Activated naive CD8-positive, alpha-beta T cell (primary cell): ENCODE data around the gene PGAM2.
A peak's percentile ranks its signal among the peaks of the same experiment; 100 is the strongest.

Experiments
- H3K27ac Mint-ChIP-seq: one replicate; pipeline ENCODE4 v1.8.0; 2021; ENCODE audit warnings: mixed read lengths
- H3K27me3 Mint-ChIP-seq: one replicate; pipeline ENCODE4 v1.8.0; 2021; ENCODE audit warnings: mixed read lengths
- H3K36me3 Mint-ChIP-seq: one replicate; pipeline ENCODE4 v1.8.0; 2021; ENCODE audit warnings: mixed read lengths
- H3K4me1 Mint-ChIP-seq: one replicate; pipeline ENCODE4 v1.8.0; 2021; ENCODE audit warnings: low read depth, mixed read lengths
- H3K4me3 Mint-ChIP-seq: one replicate; pipeline ENCODE4 v1.8.0; 2021; ENCODE audit warnings: mild to moderate bottlenecking, mixed read lengths
- H3K9me3 Mint-ChIP-seq: one replicate; pipeline ENCODE4 v1.8.0; 2021; ENCODE audit warnings: low read depth, mixed read lengths

Gene PGAM2

DNA sequence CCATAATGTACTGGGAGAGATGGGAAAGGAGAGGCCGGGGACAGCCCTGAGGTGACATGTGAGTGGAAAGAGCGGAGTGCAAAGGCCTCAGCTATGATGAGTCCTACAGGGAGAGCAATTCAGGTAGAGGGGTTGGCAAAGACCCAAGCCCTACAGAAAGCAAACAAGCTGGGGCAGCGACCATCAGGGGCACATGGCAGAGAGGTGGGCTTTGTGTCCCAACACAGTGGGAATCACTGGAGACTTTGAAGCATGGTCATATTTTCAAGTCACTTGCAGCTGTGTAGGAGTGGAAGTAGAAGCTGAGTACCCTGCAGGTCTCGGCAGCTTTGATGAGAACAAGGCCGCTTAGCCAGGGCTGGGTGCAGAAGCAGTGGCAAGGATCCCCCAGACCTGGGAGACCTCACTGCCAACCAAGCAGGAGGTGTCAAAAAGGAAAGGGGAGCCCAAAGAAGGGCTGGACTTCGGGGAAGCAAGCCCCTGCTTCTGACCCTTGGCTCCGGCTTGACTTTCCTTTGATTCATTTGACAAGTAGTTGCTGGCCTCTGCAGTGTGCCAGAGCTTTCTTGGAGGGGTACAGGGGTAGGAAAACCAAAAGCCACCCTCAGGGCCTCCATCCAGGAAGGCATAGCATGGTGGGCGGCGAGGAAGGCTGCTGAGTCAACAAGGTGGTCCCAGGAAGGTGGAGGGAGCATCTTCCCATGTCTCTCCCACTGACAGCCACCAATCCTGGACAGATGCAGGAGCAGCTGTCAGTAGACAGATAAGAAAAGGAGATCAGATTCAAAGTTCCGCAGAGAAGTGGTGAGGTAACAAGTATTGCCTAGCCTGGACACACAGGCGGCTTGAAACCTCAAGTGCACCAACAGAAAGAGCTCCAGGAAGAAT lies 1.9 kb upstream of the PGAM2 start:
- Mint-ChIP-seq H3K9me3 (no peaks in the 10 kb centered on the region), H3K27ac (peak overlapping the region; percentile 46), H3K4me3 (no peak overlapping the region), H3K36me3 (no peaks in the 10 kb centered on the region), H3K27me3 (no peaks in the 10 kb centered on the region), H3K4me1 (peaks cover 26% of the 10 kb centered on the region)

DNA sequence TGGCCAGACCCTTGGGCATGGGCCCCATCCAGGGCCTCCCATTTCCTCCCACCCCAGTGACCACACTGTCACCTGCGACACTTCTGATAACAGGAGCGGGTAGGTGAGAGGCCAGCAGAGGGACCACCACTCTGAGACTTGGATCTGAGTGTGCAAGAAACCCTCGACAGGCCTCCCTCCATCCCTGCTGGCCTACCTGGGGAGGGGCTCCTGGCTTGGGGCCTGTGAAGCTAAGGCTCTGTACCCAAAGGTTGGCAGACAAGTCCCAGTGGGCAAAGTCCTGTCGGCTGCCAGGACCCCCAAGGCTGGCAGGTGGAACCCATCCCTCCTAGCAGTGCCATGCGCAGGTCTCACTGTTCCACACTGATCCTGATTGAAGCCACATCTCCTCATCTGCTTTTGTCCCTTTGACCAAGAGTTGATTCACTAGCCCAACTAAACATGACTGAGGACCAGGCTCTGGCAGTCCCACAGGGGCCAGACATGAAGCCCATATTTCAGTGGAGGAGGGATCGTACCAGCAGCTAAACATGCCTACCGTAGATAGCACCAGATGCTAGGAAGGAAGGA lies 1.2 kb upstream of the PGAM2 start:
- Mint-ChIP-seq H3K4me3 (no peak overlapping the region), H3K27ac (peak overlapping the region; percentile 46), H3K9me3 (no peaks in the 10 kb centered on the region), H3K27me3 (no peaks in the 10 kb centered on the region), H3K4me1 (peaks cover 20% of the 10 kb centered on the region), H3K36me3 (no peaks in the 10 kb centered on the region)

DNA sequence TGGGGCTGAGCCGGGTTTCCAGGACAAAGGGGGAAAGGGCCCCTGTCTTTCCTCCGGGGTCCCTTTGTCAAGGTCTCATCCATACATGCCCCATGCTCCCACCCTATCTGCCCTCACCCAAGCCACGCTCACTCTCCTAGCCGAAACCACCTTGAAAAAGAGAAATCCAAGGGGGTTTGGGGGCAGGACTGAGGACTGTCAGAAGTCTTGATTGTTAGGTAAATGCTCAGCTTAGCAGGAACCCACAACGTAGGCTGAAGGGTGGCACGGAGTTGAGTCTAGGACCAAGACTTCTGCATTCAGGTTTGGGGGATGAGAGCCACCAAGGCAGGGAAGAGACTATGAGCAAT lies 719 bp upstream of the PGAM2 start:
- no peak overlapping the region for H3K27ac Mint-ChIP-seq
- H3K4me1 Mint-ChIP-seq = peaks cover 18% of the 10 kb centered on the region
- no peaks in the 10 kb centered on the region for H3K27me3 Mint-ChIP-seq
- H3K4me3 Mint-ChIP-seq = no peak overlapping the region
- H3K36me3 Mint-ChIP-seq = no peaks in the 10 kb centered on the region
- H3K9me3 Mint-ChIP-seq = no peaks in the 10 kb centered on the region

DNA sequence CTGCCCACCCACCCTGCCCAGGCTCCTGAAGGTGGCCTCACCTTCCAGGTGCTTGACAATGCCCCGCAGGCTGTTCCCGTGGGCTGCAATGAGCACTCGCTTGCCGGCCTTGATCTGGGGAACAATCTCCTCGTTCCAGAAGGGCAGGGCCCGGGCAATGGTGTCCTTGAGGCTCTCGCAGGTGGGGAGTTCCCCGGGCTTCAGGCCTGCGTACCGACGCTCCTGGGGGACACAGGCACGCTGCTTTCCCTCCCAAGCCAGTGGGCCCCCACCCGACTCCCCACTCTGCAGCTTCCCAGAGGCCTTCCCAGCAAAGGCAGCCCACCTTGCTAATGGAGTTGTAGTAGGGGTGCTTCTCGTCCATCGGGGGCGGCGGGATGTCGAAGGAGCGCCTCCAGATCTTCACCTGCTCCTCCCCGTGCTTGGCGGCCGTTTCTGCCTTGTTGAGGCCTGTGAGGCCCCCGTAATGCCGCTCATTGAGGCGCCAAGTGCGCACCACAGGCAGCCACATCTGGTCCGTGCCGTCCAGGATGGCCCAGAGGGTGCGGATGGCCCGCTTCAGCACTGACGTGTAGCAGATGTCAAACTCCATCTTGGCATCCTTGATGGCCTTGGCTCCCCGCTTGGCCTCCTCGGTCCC lies 456 bp downstream of the PGAM2 start:
- Mint-ChIP-seq H3K4me1 (peaks cover 20% of the 10 kb centered on the region), H3K4me3 (no peak overlapping the region), H3K27me3 (no peaks in the 10 kb centered on the region), H3K9me3 (no peaks in the 10 kb centered on the region), H3K36me3 (no peaks in the 10 kb centered on the region), H3K27ac (no peak overlapping the region)

DNA sequence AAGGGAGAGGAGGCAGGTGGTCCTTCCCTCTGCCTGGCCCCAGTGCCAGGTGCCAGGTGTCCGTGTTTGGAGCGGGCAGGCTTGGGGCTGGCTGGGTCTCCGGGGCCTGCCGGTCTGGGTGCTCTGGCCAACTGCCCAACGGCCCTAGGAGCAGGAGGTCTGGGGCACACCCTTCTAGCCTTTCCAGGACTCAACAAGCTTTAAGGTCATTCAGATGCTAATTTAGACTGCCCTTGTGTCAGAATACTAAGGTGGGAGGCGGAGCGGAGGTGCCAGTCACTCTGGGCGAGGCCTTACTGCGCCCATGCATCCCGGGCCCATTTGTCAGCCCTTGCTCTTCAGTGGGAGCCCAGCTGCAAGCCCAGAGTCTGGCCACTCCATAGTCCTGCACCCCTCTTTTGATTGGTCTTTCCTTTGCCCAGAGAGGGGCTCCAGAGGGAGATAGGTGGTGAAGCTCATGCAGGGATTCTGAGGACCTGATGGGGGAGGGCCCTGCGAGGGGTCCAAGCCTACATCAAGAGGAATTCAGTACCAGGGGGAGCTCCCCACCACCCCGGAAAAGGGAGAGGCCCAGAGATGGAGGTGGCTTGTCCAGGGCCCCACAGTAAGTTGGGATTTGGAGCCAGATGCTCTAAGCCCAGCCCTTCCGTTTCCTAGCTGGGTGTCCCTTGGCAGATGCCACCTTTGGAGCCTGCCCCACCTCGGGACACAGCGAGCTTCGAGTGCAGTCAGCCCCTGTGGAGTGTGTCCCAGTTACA lies 1.3 kb downstream of the PGAM2 start:
- no peaks in the 10 kb centered on the region for H3K36me3 Mint-ChIP-seq
- H3K4me1 Mint-ChIP-seq = peaks cover 24% of the 10 kb centered on the region
- no peaks in the 10 kb centered on the region for H3K9me3 Mint-ChIP-seq
- no peak overlapping the region for H3K27ac Mint-ChIP-seq
- no peak overlapping the region for H3K4me3 Mint-ChIP-seq
- no peaks in the 10 kb centered on the region for H3K27me3 Mint-ChIP-seq

DNA sequence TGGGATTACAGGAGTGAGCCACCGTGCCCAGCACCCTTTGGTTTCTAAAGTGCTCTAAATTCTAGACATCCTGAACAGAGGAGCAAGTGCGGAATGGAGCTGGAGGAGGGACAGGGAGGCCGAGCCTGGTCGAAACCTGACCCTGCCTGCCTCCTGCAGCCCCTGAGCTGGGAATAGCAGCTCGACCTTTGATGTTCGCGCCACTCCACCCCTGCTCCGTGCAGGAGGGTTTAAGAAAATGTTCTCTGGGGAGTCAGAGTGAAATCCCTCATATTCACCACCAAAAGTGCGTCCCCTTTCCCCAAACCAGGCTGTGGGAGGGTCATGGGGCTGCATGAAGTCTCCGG lies 1.8 kb downstream of the PGAM2 start:
- Mint-ChIP-seq H3K27me3 (no peaks in the 10 kb centered on the region), H3K4me1 (peaks cover 30% of the 10 kb centered on the region), H3K27ac (no peak overlapping the region)

DNA sequence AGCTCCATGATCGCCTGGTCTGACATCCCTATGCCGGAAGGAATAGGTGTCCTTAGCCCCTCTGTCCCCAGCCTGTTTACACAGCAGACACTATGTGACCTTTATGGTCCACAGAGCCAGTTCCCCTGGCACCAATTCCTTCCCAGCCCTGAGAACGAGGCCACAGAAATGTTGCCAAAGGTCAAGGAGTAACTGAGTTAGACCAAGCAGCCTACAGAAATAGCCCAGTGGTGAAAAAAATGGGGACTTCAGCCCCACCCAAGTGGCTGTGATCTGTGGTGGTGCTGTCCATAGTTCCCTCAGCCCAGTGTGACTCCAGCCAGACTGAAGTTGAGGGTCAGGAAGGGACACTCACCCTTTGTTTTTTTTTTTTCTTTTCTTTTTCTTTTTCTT lies 2.5 kb downstream of the PGAM2 start:
- H3K36me3 Mint-ChIP-seq = no peaks in the 10 kb centered on the region
- H3K4me3 Mint-ChIP-seq = no peak overlapping the region
- no peaks in the 10 kb centered on the region for H3K9me3 Mint-ChIP-seq
- peaks cover 35% of the 10 kb centered on the region for H3K4me1 Mint-ChIP-seq
- H3K27ac Mint-ChIP-seq = no peak overlapping the region
- H3K27me3 Mint-ChIP-seq = no peaks in the 10 kb centered on the region

More for the DNA sequence above, 1.8 kb downstream of the PGAM2 start:
- Mint-ChIP-seq H3K4me3 (no peak overlapping the region), H3K36me3 (no peaks in the 10 kb centered on the region), H3K9me3 (no peaks in the 10 kb centered on the region)

DNA sequence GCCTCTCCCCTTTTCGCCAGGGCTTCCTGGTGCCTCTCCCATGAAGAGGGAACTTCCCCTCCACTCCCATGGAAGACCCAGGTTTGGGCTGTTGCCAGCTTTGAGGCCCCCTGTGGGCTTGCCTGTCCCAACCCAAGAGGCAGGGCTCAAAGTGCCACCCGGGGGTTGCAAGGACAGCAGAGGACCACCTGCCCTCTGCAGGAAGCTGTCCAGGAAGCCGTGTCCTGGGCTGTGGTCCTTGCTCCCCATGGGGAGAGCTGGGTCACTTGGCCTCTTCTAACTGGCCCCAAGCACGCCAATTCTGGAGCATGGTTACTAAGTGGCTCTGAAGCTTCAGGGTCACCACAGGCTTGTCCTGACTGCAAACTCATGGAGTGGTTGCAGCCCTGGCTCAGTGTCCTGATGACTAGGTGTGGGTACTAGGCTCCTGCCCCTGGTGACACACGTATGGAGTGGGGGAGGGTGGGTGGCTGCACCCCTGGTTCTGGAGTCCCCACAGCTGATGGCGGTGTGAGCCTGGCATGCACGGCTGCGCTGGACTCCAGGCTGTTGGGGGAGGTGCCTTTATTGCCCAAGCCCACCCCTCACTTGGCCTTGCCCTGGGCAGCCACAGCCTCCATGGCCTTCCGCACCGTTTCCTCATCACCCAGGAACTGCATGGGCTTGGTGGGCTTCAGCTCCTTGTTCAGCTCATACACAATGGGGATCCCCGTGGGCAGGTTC lies 3.0 kb downstream of the PGAM2 start:
- no peaks in the 10 kb centered on the region for H3K27me3 Mint-ChIP-seq
- H3K9me3 Mint-ChIP-seq = no peaks in the 10 kb centered on the region
- peaks cover 36% of the 10 kb centered on the region for H3K4me1 Mint-ChIP-seq
- H3K36me3 Mint-ChIP-seq = no peaks in the 10 kb centered on the region
- no peak overlapping the region for H3K27ac Mint-ChIP-seq
- H3K4me3 Mint-ChIP-seq = no peak overlapping the region

DNA sequence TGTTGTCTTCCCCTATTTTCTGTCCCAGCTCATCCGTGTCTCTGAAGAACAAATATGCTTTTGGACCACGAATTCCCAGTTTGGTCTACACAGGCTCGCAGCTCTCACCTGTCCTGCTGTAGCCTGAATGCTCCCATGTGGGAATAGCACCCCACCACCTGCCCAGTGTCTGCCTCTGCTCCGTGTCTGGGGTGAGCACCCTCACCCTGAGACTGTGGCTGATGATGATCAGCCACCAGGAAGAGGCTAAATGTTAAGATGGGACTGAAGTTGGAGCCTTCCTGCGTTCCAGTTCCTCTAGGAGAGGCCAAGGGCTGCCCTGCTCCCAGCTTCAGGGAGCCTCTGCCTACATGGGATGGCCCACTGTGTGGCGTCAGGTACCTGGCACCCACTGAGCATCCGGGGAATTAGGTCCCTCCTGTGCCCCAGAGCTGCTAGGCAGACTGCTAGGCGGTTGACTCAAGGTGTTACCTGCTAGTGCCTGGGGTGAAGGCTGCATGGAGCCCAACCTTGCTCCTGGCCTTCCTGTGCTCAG lies 3.7 kb downstream of the PGAM2 start:
- Mint-ChIP-seq H3K27ac (no peak overlapping the region), H3K4me1 (peaks cover 30% of the 10 kb centered on the region)

DNA sequence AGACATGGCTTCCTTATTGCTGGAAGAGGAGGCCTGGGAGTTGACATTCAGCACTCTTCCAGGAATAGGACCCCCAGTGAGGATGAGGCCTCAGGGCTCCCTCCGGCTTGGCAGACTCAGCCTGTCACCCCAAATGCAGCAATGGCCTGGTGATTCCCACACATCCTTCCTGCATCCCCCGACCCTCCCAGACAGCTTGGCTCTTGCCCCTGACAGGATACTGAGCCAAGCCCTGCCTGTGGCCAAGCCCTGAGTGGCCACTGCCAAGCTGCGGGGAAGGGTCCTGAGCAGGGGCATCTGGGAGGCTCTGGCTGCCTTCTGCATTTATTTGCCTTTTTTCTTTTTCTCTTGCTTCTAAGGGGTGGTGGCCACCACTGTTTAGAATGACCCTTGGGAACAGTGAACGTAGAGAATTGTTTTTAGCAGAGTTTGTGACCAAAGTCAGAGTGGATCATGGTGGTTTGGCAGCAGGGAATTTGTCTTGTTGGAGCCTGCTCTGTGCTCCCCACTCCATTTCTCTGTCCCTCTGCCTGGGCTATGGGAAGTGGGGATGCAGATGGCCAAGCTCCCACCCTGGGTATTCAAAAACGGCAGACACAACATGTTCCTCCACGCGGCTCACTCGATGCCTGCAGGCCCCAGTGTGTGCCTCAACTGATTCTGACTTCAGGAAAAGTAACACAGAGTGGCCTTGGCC lies 4.3 kb downstream of the PGAM2 start:
- no peaks in the 10 kb centered on the region for H3K27me3 Mint-ChIP-seq
- H3K36me3 Mint-ChIP-seq = no peaks in the 10 kb centered on the region
- H3K4me1 Mint-ChIP-seq = peaks cover 29% of the 10 kb centered on the region
- H3K9me3 Mint-ChIP-seq = no peaks in the 10 kb centered on the region
- no peak overlapping the region for H3K4me3 Mint-ChIP-seq
- H3K27ac Mint-ChIP-seq = no peak overlapping the region

More for the DNA sequence above, 3.7 kb downstream of the PGAM2 start:
- H3K36me3 Mint-ChIP-seq = no peaks in the 10 kb centered on the region
- H3K4me3 Mint-ChIP-seq = no peak overlapping the region
- H3K9me3 Mint-ChIP-seq = no peaks in the 10 kb centered on the region
- no peaks in the 10 kb centered on the region for H3K27me3 Mint-ChIP-seq

DNA sequence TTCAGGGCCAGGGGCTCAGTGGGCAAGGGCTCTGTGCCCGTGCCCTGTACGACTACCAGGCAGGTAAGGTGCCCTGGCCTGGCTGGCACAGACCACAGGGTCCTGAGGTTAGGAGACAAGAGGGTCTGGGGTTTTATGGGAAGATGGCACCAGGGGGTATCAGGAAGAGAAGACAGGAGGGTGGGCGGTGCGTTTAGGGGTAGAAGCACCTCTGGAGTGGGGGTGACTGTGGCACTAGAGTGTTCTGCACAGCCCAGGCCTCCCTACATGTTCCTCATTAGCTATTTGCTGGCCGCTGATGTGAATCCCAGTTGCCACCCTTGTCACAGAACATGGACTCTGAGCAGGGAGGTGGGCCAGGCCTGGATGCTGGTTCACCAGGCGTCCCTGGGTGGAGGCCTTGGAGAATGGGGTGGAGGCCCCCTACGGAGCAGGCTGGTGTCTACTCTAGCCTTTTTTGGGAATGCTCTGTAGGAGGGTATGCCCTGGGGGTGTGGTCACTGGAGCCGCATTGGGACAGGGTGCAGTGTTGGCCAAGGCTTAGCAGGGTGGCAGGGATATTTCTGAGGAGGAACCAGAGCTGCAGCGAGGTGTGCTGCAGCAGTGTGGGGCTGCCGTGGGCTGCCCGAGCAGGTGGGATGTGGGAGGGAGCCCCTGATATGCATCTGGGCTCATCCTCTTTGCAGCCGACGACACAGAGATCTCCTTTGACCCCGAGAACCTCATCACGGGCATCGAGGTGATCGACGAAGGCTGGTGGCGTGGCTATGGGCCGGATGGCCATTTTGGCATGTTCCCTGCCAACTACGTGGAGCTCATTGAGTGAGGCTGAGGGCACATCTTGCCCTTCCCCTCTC lies 5.0 kb downstream of the PGAM2 start:
- H3K4me3 Mint-ChIP-seq = no peak overlapping the region
- no peaks in the 10 kb centered on the region for H3K9me3 Mint-ChIP-seq
- H3K27me3 Mint-ChIP-seq = no peaks in the 10 kb centered on the region
- H3K36me3 Mint-ChIP-seq = no peaks in the 10 kb centered on the region
- H3K27ac Mint-ChIP-seq = no peak overlapping the region
- peaks cover 33% of the 10 kb centered on the region for H3K4me1 Mint-ChIP-seq

DNA sequence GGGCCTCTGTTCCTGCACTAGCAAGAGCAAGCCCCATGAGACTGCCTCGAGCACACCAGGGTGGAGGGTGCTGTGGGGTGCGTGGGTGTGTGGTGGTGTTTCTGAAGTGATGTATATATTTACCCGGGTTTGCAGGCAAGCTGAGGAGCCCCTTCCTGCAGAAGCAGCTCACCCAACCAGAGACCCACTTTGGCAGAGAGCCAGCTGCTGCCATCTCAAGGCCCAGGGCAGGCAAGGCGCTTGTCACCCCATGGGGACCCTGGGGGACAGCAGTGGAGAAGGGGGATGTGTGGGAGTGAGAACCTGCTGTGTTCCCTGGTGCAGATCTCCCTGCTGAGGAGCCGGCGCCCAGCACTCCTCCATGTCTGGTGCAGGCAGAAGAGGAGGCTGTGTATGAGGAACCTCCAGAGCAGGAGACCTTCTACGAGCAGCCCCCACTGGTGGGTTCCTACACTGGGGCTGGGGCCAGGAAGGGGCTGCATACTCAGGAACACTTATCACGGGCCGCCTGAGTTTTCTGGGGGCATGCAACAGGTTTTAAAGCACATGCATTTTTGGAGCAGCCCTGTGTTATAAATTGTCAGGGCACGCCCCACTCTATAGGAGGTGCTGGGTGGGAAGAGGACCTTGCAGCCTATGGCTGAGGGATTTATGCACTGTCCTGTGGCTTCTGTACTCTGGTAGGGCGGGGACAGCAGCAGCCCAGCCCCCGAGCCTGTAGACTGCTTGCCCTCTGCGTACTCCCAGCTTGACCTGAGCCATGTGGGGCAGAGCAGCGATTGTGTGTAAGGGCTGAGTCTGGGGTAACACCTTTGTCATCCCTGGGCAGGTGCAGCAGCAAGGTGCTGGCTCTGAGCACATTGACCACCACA lies 5.9 kb downstream of the PGAM2 start:
- Mint-ChIP-seq H3K36me3 (no peaks in the 10 kb centered on the region), H3K4me3 (no peak overlapping the region)

More for the DNA sequence above, 5.9 kb downstream of the PGAM2 start:
- H3K9me3 Mint-ChIP-seq = no peaks in the 10 kb centered on the region
- H3K4me1 Mint-ChIP-seq = peaks cover 37% of the 10 kb centered on the region
- peak overlapping the region; percentile 88 for H3K27ac Mint-ChIP-seq
- H3K27me3 Mint-ChIP-seq = no peaks in the 10 kb centered on the region
